Measurements from ENCODE around the gene SLC31A1. TPM values are rescaled to one million over a fixed set of nuclear protein-coding genes. Genes with fewer than 3 reads are reported as not detected.

Gene SLC31A1
- total and polyA plus RNA-seq, 2 of the 8 experiments (the other 6 are each of a cell fraction or from before 2014, with no cell fraction given), result 23.9 to 40.8 TPM

DNA sequence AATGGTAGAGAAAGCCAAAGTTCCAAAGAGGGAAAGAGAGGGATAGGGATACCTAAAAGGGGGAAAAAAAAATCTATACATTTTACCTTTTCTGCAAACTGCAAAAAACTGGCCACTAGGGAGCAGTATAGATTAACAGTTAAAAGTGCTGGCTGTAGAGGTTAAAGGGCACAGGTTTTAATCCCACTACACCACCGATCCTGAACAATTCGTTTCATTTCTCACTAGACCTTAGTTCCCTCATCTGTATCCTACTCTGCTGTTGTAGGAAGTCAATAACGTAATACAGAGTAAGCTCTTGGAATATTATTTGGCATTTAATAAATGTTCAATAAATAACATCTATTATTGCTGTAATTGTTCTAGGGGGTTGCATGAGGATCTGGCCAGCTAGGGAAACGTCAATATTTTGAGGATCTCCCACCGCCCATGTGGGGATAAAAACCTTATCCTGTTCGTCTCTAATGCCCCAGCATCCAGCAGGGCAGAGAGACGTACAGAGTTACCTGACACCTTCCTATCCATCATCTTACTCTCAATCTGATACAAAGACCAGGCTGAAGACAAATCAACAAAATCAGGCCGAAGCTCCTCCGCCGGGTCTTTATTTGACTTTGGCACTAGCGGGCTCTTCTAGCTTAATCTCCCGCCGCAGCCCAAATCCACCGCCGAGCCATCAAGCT is 53.3 kb downstream of the SLC31A1 start (continued):
- TF ChIP-seq SP1 (IDR thresholded peaks at IDR 0.05; ENCODE audit: low read depth, low read length), result no peak
